Tibial artery (tissue), 4 donors: ENCODE data around the gene GABPB2.
A peak's percentile ranks its signal among the peaks of the same experiment; 100 is the strongest.

Experiments used
- DNase-seq, 2 donors: peaks; one replicate each; pipeline ENCODE4 v3.0.0-alpha.2; 2019
- H3K27ac ChIP-seq, 2 donors: fragments of 200-600 bp; sonication (generic) in 1 of 2; 1 replicate in 1 of 2; 2 replicates in 1 of 2; pipeline ENCODE4 v1.5.1; 2018 to 2019; ENCODE audit warnings: mild to moderate bottlenecking in 1 of 2
- H3K27me3 ChIP-seq, 2 donors: fragments of 200-600 bp; sonication (generic) in 1 of 2; one replicate each; pipeline versions ENCODE4 v1.5.1 to v1.6.0; 2016 to 2019
- H3K36me3 ChIP-seq, 3 donors: fragments of 200-600 bp; sonication (generic) in 2 of 3; one replicate each; pipeline ENCODE4 v1.5.1; 2016 to 2019; ENCODE audit warnings: mild to moderate bottlenecking in 2 of 3
- H3K4me1 ChIP-seq, 4 donors: fragments of 200-600 bp; sonication (generic) in 2 of 4; 1 replicate in 3 of 4; 2 replicates in 1 of 4; pipeline ENCODE4 v1.5.1; 2016 to 2019
- H3K4me3 ChIP-seq, 2 donors: fragments of 200-600 bp; sonication (generic) in 1 of 2; 1 replicate in 1 of 2; 2 replicates in 1 of 2; pipeline ENCODE4 v1.5.1; 2018 to 2019; ENCODE audit warnings: mild to moderate bottlenecking in 2 of 2
- H3K9me3 ChIP-seq, 3 donors: fragments of 200-600 bp; sonication (generic) in 1 of 3; one replicate each; pipeline ENCODE4 v1.5.1; 2016 to 2019
- intact Hi-C: fragments of 100-400 bp; cut with DNase I; formaldehyde crosslinking; loops from one replicate; pipeline ENCODE4 v1.15.0; 2023; ENCODE audit warnings: low total_unique reads
- TF ChIP-seq, protein P1 (sequence below), 2 experiments: fragments of 200-600 bp in 1 of 2; fragments of 450-650 bp in 1 of 2; IDR thresholded peaks; one replicate each; pipeline ENCODE4 v1.5.1; 2017 to 2019; ENCODE audit warnings: antibody characterized with exemption in 2 of 2, mild to moderate bottlenecking in 1 of 2, moderate library complexity in 1 of 2

The GABPB2 gene

DNA sequence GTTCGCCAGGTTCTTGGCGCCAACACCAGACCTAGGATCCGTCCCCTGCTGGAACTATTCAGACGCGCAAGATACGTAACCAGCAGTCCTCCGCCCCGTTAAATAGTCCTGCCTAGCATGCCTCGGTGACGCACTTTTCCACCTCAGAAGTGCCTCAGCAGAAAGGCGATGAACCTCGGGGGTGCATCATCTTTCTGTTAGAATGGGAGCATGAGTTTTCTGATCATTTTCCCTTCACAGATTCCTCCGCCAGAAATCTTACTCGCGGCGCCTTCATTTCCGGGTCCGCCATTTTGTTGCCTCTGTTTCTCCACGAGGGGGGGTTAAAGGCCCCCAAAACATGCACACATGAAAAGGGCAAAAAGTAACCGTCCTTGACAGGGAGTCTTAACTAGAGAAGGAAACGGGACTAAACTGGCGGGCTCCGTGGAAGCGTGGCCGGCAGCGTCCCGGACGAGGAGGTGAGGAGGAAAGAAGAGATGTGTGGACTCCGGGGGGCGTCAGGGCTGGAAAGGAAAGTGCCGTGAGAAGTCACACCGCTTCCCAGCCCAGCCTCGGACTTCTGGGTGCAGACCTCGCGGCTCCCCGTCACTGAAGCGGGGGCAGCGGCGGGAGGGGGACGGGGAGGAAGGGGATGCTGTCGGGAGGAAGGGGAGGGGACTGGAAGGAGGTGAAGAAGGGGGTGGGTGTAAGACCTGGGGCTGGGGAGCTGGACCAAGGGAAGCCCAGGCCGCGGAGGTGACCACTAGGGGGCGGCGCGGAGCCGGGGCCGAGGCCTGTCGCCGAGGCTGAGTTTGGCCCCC is at the start of gene GABPB2:
Gene GABPB2, plus strand, starts transcription at position 288 of the 803 bp plus-strand sequence. CDS start 17,429 bp downstream, outside the sequence.
- Histone ChIP-seq H3K36me3 (peaks cover 0 to 8% (median 0%) of the 10 kb centered on the region in 3 donors), H3K9me3 (no peaks in the 10 kb centered on the region), H3K4me1 (peaks cover 0 to 13% (median 4%) of the 10 kb centered on the region in 4 donors), H3K27me3 (no peaks in the 10 kb centered on the region), H3K4me3 (peak within 1 kb of the TSS; percentile 70 to 93), H3K27ac (peak within 1 kb of the TSS; percentile 96 to 99)
- peak; percentile 93 to 98 for DNase-seq
- intact Hi-C loops = no loop called here
- TF ChIP-seq, protein P1, sequence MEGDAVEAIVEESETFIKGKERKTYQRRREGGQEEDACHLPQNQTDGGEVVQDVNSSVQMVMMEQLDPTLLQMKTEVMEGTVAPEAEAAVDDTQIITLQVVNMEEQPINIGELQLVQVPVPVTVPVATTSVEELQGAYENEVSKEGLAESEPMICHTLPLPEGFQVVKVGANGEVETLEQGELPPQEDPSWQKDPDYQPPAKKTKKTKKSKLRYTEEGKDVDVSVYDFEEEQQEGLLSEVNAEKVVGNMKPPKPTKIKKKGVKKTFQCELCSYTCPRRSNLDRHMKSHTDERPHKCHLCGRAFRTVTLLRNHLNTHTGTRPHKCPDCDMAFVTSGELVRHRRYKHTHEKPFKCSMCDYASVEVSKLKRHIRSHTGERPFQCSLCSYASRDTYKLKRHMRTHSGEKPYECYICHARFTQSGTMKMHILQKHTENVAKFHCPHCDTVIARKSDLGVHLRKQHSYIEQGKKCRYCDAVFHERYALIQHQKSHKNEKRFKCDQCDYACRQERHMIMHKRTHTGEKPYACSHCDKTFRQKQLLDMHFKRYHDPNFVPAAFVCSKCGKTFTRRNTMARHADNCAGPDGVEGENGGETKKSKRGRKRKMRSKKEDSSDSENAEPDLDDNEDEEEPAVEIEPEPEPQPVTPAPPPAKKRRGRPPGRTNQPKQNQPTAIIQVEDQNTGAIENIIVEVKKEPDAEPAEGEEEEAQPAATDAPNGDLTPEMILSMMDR (IDR thresholded peaks at IDR 0.05) = peak; percentile 54 to 93

DNA sequence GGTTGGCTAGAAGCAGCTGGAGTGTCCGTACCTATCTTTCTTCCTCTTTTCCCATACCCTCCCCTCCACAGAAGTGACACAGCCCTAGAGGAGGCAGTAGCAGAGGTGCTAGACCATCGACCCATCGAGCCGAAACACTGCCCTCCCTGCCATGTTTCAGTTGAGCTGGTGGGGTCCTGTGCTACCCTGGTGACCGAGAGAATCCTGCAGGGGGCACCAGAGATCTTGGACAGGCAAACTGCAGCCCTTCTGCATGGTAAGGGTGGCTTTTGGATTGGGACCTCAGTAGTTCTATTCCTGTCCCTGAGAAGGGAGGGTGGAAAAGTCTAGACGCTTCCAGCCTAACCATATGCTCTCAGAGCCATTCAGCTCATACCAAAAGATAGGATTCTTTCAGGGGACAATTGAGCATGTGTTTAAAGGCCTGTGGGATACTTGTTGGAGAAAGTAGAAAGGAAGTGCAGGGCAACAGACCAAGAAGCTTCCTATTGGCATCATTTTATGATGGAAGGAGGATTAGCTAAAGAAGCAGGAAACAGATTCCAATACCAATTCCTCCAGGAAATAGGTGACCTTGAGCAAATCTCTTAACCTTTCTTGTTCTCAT is 45.9 kb upstream of the GABPB2 start:
- no peaks in the 10 kb centered on the region for H3K9me3 ChIP-seq
- DNase-seq = peak; percentile 88 to 89
- H3K4me3 ChIP-seq = no peak overlapping the region
- peaks cover 0 to 7% (median 0%) of the 10 kb centered on the region in 4 donors for H3K4me1 ChIP-seq
- intact Hi-C loops = loop anchor here (10.0 kb wide), 1 partner anchor 130 kb away; the partner anchor contains the start of gene TNFAIP8L2
- peaks cover 27 to 63% (median 43%) of the 10 kb centered on the region in 3 donors for H3K36me3 ChIP-seq
- peak overlapping the region; percentile 21 to 28 for H3K27ac ChIP-seq
- H3K27me3 ChIP-seq = no peaks in the 10 kb centered on the region
- TF ChIP-seq, protein P1 (IDR thresholded peaks at IDR 0.05) = peak; percentile 66 to 75

DNA sequence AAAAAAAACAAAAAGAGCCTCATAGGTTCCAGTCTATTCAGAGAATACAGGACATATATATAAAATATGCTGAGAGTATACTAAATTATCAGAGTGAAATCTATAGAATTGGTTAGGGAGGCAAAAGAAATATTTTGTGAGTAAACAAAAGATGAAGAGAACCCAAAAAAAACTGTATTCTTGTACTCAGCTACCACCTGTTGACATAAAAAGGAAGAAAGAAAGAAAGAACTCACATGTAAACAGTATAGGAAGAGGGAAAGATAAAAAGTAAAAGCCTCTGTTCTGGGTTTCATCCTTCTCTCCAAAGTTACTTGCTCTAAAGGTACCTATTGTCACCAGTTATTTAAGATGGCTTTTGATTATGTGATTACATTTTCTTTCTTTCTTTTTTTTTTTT is 44.1 kb upstream of the GABPB2 start:
- no peaks in the 10 kb centered on the region for H3K27me3 ChIP-seq
- H3K4me3 ChIP-seq = no peak overlapping the region
- peaks cover 0 to 7% (median 0%) of the 10 kb centered on the region in 4 donors for H3K4me1 ChIP-seq
- no peak overlapping the region for H3K27ac ChIP-seq
- intact Hi-C loops = loop anchor here (10.0 kb wide), 1 partner anchor 128 kb away; the partner anchor contains the start of gene TNFAIP8L2
- no peaks in the 10 kb centered on the region for H3K9me3 ChIP-seq
- TF ChIP-seq, protein P1 (IDR thresholded peaks at IDR 0.05) = no peak
- DNase-seq = no peak
- H3K36me3 ChIP-seq = peaks cover 30 to 70% (median 57%) of the 10 kb centered on the region in 3 donors

DNA sequence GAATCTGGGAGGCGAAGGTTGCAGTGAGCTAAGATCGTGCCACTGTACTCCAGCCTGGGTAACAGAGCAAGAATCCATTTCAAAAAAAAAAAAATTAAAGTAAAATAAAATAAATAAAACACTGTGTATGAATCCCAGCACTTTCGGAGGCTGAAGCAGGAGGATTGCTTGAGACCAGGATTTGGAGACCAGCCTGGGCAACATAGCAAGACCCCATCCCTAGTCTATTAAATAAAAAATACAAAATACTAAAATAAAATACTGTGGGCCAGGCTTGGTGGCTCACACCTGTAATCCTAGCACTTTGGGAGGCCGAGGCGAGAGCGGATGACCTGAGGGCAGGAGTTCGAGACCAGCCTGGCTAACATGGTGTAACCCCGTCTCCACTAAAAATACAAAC is 38.4 kb upstream of the GABPB2 start:
- no peaks in the 10 kb centered on the region for H3K9me3 ChIP-seq
- TF ChIP-seq, protein P1 (IDR thresholded peaks at IDR 0.05) = no peak
- peaks cover 42 to 89% (median 72%) of the 10 kb centered on the region in 3 donors for H3K36me3 ChIP-seq
- DNase-seq = no peak
- no peak overlapping the region for H3K27ac ChIP-seq
- H3K4me3 ChIP-seq = no peak overlapping the region
- no peaks in the 10 kb centered on the region for H3K27me3 ChIP-seq
- intact Hi-C loops = no loop called here
- no peaks in the 10 kb centered on the region for H3K4me1 ChIP-seq

DNA sequence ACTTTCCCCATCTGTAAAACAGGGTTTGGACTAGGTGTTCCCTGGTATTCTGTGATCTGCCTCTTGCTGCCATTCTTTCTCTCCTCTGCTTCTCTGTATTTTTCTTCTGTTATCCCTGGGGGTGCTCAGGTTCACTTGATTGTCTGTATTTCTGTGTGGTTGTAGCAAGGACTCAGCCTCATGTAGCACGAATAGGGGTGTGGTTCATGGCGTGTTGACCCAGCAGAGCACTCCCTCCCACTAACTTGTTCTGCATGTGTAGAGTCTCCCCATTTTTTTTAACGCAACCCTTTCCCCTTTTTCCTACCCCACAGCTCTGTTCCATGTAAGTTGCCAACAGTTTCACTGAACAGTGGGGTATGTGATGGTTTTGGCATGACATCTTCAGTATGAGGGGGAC is 35.4 kb upstream of the GABPB2 start:
- H3K4me3 ChIP-seq = no peak overlapping the region
- no peak for DNase-seq
- no peaks in the 10 kb centered on the region for H3K9me3 ChIP-seq
- intact Hi-C loops = no loop called here
- H3K27me3 ChIP-seq = no peaks in the 10 kb centered on the region
- no peaks in the 10 kb centered on the region for H3K4me1 ChIP-seq
- peaks cover 21 to 59% (median 43%) of the 10 kb centered on the region in 3 donors for H3K36me3 ChIP-seq
- no peak overlapping the region for H3K27ac ChIP-seq
- TF ChIP-seq, protein P1 (IDR thresholded peaks at IDR 0.05) = no peak
